Suprapubic skin (tissue), 3 donors: ENCODE data around the gene LARGE1.
"Not testable (repeated sequence)": the region's sequence is repeated elsewhere in the genome, so short reads cannot be mapped to it uniquely, and the experiment has no call there.

Experiments used
- CTCF ChIP-seq, 2 donors: fragments of 200-600 bp in 1 of 2; fragments of 450-650 bp in 1 of 2; sonication (generic) in 1 of 2; IDR thresholded peaks; one replicate each; pipeline ENCODE4 v1.5.1; 2016 to 2019; ENCODE audit warnings: antibody characterized with exemption in 2 of 2, mild to moderate bottlenecking in 1 of 2, moderate library complexity in 1 of 2
- EP300 ChIP-seq: sonication (generic); formaldehyde crosslinking; IDR thresholded peaks from one replicate; pipeline ENCODE4 v1.6.1; 2017; ENCODE audit warnings: antibody characterized with exemption

- TF ChIP-seq CTCF (IDR thresholded peaks at IDR 0.05); EP300: not testable (repeated sequence)
Measured at GRCh38 chr22:33461245-33461644, 459.0 kb downstream of the LARGE1 start.
